Neural crest cell (in vitro differentiated cells): ENCODE results near the gene NR1D1. TPM values are rescaled to one million over a fixed set of nuclear protein-coding genes. Genes with fewer than 3 reads are reported as not detected.

ENCODE experiments used
- DNase-seq: peaks from one replicate; pipeline ENCODE4 v3.0.0; 2021; ENCODE audit warnings: low read depth, mixed read lengths, low spot score
- H3K27ac Mint-ChIP-seq: one replicate; pipeline ENCODE4 v1.8.0; 2021; ENCODE audit warnings: mild to moderate bottlenecking, mixed read lengths; ENCODE audit not compliant: unreplicated experiment
- H3K27me3 Mint-ChIP-seq: 2 replicates; pipeline ENCODE4 v1.8.0; 2021; ENCODE audit warnings: low read depth, mild to moderate bottlenecking, mixed read lengths
- H3K36me3 Mint-ChIP-seq: 2 replicates; pipeline ENCODE4 v1.8.0; 2021; ENCODE audit warnings: low read depth, mild to moderate bottlenecking, mixed read lengths
- H3K4me1 Mint-ChIP-seq: 2 replicates; pipeline ENCODE4 v1.8.0; 2021; ENCODE audit warnings: mixed read lengths
- H3K4me3 Mint-ChIP-seq: one replicate; pipeline ENCODE4 v1.8.0; 2021; ENCODE audit warnings: mild to moderate bottlenecking, mixed read lengths
- H3K9me3 Mint-ChIP-seq: 2 replicates; pipeline ENCODE4 v1.8.0; 2021; ENCODE audit warnings: mixed read lengths
- total RNA-seq: library from RNA; stranded (reverse); gene quantifications from 2 replicates; pipeline ENCODE4 v1.2.1, GENCODE V29; 2021
- TF ChIP-seq, protein P1 (sequence below): fragments of 200-600 bp; sonication (generic); conservative IDR thresholded peaks from 2 replicates; pipeline ENCODE4 v1.5.0; 2021; ENCODE audit warnings: antibody characterized with exemption, mild to moderate bottlenecking

NR1D1 gene
- total RNA-seq, 1 donor from 2014 or later, result 2.8 TPM

DNA sequence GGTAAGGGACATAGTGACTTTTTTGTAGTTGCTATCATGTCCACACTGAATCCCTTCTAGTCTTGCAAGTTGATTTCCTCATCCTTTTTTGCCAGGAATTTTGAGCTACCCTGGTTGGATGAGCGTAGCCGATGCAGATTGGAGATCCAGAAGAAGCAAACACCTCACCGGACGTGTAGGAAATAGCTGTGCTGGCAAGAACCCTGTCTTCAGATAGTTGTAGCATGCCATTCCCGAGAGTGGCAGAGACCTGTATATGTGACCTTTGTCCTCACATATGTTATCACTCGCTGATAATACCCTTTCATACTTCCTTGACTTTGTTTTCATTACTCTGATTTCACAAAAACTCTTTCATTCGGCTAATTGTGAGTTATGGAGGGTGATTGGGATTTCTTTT, 33.8 kb upstream of the NR1D1 start:
- peaks cover 41% of the 10 kb centered on the region for H3K36me3 Mint-ChIP-seq
- H3K27ac Mint-ChIP-seq, result no peak overlapping the region
- no peaks in the 10 kb centered on the region for H3K9me3 Mint-ChIP-seq
- H3K4me3 Mint-ChIP-seq, result peak overlapping the region; percentile 64
- H3K27me3 Mint-ChIP-seq, result no peaks in the 10 kb centered on the region
- DNase-seq, result no peak
- peaks cover 4% of the 10 kb centered on the region for H3K4me1 Mint-ChIP-seq
- TF ChIP-seq, protein P1, sequence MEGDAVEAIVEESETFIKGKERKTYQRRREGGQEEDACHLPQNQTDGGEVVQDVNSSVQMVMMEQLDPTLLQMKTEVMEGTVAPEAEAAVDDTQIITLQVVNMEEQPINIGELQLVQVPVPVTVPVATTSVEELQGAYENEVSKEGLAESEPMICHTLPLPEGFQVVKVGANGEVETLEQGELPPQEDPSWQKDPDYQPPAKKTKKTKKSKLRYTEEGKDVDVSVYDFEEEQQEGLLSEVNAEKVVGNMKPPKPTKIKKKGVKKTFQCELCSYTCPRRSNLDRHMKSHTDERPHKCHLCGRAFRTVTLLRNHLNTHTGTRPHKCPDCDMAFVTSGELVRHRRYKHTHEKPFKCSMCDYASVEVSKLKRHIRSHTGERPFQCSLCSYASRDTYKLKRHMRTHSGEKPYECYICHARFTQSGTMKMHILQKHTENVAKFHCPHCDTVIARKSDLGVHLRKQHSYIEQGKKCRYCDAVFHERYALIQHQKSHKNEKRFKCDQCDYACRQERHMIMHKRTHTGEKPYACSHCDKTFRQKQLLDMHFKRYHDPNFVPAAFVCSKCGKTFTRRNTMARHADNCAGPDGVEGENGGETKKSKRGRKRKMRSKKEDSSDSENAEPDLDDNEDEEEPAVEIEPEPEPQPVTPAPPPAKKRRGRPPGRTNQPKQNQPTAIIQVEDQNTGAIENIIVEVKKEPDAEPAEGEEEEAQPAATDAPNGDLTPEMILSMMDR, result no peak

DNA sequence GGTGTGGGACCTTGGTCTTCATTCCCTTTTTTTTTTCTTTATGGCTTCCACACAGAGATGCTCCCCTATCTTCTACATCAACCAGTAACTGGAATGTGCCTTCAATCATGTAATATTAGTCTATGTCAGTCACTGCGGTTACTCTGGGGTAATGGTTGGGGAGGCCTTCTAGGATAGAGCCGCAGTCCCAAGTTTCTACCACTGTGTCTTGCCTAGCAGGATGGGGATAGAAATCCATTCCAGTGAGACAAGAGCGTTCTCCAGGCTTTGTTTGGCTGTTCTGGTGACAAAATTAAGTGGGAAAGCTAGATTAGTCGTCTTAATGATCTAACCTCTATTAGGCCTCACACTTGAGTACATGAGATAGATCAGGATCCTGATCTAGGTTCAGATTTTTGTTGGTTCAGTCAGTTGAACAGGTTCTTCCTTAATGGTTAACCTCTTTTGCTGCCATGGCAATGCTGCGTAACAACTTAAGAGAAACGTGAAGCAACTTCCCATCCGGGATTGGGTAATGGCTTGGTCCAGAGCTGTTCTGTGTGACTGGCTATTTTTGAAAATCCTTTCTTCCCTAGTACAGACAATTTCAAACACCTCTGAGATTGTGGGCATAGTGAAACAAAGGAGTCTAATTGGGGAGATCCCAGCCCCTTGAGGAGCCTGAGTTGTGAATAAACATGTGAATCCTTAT, 30.1 kb upstream of the NR1D1 start:
- Mint-ChIP-seq H3K4me1 (peaks cover 3% of the 10 kb centered on the region), H3K36me3 (peaks cover 45% of the 10 kb centered on the region), H3K27ac (peak overlapping the region; percentile 57)

DNA sequence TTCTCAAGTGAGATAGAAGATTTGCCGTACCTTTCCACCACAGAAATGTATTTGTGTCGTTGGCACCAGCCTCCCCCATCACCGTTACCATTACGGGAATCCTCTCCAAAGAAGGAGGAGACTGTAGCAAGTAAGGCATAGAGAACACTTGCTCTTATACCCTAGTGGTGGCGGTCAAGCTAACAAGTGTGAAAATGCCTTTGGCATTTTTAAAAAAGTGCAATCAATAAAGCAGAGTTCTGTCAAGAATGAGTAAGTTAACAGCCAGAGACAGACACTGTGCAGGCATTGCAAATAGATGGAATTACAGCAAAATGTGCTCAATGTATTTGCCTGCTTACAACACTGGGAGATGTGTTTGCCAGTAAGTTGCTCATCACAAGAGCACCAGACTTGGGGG, 29.1 kb upstream of the NR1D1 start:
- no peak overlapping the region for H3K27ac Mint-ChIP-seq
- peak overlapping the region; percentile 33 for H3K4me3 Mint-ChIP-seq
- no peaks in the 10 kb centered on the region for H3K9me3 Mint-ChIP-seq
- DNase-seq, result no peak
- H3K4me1 Mint-ChIP-seq, result peaks cover 11% of the 10 kb centered on the region
- TF ChIP-seq, protein P1, result peak; percentile 31
- H3K36me3 Mint-ChIP-seq, result peaks cover 42% of the 10 kb centered on the region
- no peaks in the 10 kb centered on the region for H3K27me3 Mint-ChIP-seq

More for the DNA sequence above, 30.1 kb upstream of the NR1D1 start:
- Mint-ChIP-seq H3K9me3 (no peaks in the 10 kb centered on the region), H3K27me3 (no peaks in the 10 kb centered on the region), H3K4me3 (peak overlapping the region; percentile 64)
- TF ChIP-seq, protein P1, result no peak
- no peak for DNase-seq

DNA sequence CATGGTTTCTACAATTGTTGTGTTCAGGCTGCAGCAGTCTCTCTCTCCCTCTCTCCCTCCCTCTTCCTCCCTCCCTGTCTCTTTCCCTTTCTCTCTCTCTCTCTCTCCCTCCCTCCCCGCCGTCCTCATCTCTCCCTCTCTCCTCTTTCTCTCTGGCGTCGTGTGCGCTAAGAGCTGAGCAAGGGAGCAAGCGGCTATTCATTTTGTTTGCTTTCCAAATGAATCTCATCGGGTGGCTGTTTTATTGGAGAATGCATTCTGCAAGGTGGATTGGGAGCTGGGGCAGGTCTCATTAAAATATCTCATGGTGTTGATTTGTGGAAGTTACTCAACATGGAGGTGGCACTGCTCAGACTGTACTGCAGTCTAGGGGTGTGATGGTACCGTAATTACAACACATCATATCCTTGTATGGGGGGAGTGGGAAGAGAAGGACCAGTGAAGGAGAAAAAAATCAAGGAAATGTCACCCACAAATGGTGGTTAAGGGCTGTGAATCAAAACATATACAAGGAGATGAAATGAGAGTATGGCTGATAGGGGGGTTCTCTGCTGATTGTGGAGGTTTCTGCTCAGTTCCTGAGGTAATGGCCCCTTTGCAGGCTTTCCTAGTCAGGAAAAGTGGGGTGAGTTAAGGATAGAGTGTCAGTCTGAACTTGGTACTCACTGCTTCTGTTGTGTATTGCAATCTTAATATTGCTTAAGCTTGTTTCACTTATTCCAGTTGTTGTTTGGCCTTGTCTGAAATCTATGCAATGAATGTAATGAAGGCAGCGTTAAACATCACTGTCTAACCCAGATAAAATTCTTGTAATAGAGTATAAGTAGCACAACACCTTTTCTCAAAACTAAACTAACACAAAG, 24.1 kb upstream of the NR1D1 start:
- peaks cover 32% of the 10 kb centered on the region for H3K4me1 Mint-ChIP-seq
- TF ChIP-seq, protein P1, result no peak
- DNase-seq, result no peak
- H3K27me3 Mint-ChIP-seq, result no peaks in the 10 kb centered on the region
- H3K27ac Mint-ChIP-seq, result peak overlapping the region; percentile 1
- no peaks in the 10 kb centered on the region for H3K9me3 Mint-ChIP-seq
- H3K4me3 Mint-ChIP-seq, result peak overlapping the region; percentile 93
- H3K36me3 Mint-ChIP-seq, result peaks cover 15% of the 10 kb centered on the region

DNA sequence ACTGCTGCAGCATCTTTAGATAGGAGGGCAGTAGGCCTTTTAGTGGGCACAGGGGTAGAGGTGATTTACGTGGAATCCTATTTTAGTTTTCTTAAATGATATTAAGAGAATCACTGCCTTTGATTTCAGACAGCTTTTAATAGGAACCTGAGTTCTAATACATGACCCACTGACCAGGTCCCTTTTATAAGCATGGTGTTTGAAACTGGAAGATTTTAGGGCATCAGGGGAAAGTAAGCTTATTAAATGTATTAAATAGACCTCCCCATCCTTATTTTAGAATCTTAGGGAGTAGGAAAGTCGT, 23.4 kb upstream of the NR1D1 start:
- DNase-seq, result no peak
- H3K27ac Mint-ChIP-seq, result no peak overlapping the region
- peaks cover 10% of the 10 kb centered on the region for H3K36me3 Mint-ChIP-seq
- TF ChIP-seq, protein P1, result no peak
- H3K9me3 Mint-ChIP-seq, result no peaks in the 10 kb centered on the region
- peak overlapping the region; percentile 93 for H3K4me3 Mint-ChIP-seq
- no peaks in the 10 kb centered on the region for H3K27me3 Mint-ChIP-seq
- peaks cover 32% of the 10 kb centered on the region for H3K4me1 Mint-ChIP-seq
